Neural progenitor cell (in vitro differentiated cells): ENCODE measurements around the gene REV3L.

ENCODE experiments used
- CTCF ChIP-seq: fragments of 200-600 bp; sonication (generic); IDR thresholded peaks from 2 replicates; pipeline ENCODE4 v1.5.1; 2017; ENCODE audit warnings: antibody characterized with exemption, mild to moderate bottlenecking
- EZH2 ChIP-seq: fragments of 200-600 bp; sonication (generic); IDR thresholded peaks from 2 replicates; pipeline ENCODE4 v1.6.1; 2017; ENCODE audit warnings: antibody characterized with exemption, mild to moderate bottlenecking, moderate library complexity
- EZH2phosphoT487 ChIP-seq: fragments of 200-600 bp; sonication (generic); IDR thresholded peaks from 2 replicates; pipeline ENCODE4 v1.6.1; 2017; ENCODE audit warnings: antibody characterized with exemption

- TF ChIP-seq CTCF: no peak
- TF ChIP-seq EZH2: no peak
- no peak for TF ChIP-seq EZH2phosphoT487
These were observed 217.2 kb downstream of the REV3L start for GRCh38 chr6:111265842-111266241.
